ENCODE data around the gene MACROD2. TPM values are rescaled to one million over a fixed set of nuclear protein-coding genes. Genes with fewer than 3 reads are reported as not detected.

The MACROD2 gene
- polyA plus RNA-seq, 2 of the 4 experiments (the other 2 are of a cell fraction) = 0.96 to 1.3 TPM

DNA sequence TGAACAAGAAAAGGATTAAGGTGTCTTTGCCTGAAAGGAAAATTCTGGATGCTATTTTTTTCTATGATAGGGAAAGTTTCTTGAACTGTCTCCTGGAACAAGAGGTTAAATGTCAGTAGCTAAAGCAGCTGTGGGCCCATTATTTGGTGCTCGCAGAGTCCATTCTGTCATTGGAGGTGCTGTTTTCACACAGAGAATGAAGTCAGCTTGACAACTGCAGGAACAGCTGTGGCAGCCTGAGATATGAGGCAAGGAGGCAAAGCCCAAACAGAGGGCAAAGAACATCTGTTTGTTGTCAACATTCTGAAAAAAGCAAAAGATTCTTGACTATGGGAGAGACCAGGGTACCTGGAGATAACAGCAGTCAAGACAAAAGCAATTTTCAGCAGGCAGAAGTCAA lies 2029.8 kb downstream of the MACROD2 start:
- ATAC-seq = no peak
- DNase-seq (ENCODE audit: low read depth in 1 of 2, low spot score in 1 of 2) = no peak
- no peak overlapping the region for H3K4me2 ChIP-seq
- POLR2A ChIA-PET = no interaction called here
- TF ChIP-seq, protein P1, sequence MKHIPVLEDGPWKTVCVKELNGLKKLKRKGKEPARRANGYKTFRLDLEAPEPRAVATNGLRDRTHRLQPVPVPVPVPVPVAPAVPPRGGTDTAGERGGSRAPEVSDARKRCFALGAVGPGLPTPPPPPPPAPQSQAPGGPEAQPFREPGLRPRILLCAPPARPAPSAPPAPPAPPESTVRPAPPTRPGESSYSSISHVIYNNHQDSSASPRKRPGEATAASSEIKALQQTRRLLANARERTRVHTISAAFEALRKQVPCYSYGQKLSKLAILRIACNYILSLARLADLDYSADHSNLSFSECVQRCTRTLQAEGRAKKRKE (CRISPR knock-in tag; IDR thresholded peaks at IDR 0.05; ENCODE audit: low read depth) = no peak
- no peak for TF ChIP-seq NPAS2 (CRISPR knock-in tag; IDR thresholded peaks at IDR 0.05; ENCODE audit: borderline replicate concordance)
- TF ChIP-seq KDM5A (IDR thresholded peaks at IDR 0.05) = no peak
- TF ChIP-seq POLR2AphosphoS2 (conservative IDR thresholded peaks at IDR 0.05; ENCODE audit: low read length) = no peak
- no peak for TF ChIP-seq CHD4 (IDR thresholded peaks at IDR 0.05; ENCODE audit: borderline replicate concordance)
- H3K4me1 ChIP-seq = 0 out of 3 replicates have a peak, but pooled peaks cover 4% of the 10 kb centered on the region
- no peak overlapping the region for H3K27ac ChIP-seq
- H3K4me3 ChIP-seq = no peak overlapping the region
- FAIRE-seq = no peak
- H3K9me3 ChIP-seq = peaks cover 3% of the 10 kb centered on the region; the same call in 1 of the 3 replicates
- 44% methylated on average over 1 of the region's 1 CpG for WGBS (ENCODE audit: missing lambda C conversion rate)
- CTCF ChIA-PET = interaction anchor here (0.6 kb wide), 1 partner anchor 700 kb away, joined by 3 read pairs; no protein-coding TSS in a partner anchor

DNA sequence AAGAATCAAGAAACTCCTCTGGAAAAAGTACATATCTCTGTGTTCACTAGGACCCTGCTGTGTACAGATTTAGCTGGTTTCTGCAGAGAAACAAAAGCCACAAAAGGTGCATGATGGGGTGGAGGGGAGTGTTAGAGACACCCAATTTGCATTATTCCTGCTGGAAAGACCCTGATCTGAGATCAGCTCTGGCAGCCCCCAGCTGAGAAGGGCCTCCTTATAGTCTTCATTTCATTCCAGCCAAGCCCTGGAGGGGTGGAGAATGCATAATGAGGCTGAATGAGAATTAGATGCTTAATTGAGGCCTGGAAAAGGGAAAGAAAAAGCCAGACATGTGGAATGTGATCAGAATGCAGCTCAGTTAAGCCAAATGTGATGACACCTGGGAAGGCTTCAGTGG lies 2032.4 kb downstream of the MACROD2 start:
- ATAC-seq (no peak), DNase-seq (ENCODE audit: low read depth in 1 of 2, low spot score in 1 of 2) (no peak), FAIRE-seq (no peak)
- TF ChIP-seq, protein P2, sequence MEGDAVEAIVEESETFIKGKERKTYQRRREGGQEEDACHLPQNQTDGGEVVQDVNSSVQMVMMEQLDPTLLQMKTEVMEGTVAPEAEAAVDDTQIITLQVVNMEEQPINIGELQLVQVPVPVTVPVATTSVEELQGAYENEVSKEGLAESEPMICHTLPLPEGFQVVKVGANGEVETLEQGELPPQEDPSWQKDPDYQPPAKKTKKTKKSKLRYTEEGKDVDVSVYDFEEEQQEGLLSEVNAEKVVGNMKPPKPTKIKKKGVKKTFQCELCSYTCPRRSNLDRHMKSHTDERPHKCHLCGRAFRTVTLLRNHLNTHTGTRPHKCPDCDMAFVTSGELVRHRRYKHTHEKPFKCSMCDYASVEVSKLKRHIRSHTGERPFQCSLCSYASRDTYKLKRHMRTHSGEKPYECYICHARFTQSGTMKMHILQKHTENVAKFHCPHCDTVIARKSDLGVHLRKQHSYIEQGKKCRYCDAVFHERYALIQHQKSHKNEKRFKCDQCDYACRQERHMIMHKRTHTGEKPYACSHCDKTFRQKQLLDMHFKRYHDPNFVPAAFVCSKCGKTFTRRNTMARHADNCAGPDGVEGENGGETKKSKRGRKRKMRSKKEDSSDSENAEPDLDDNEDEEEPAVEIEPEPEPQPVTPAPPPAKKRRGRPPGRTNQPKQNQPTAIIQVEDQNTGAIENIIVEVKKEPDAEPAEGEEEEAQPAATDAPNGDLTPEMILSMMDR (IDR thresholded peaks at IDR 0.05) = no peak
- TF ChIP-seq FOSB (CRISPR knock-in tag; IDR thresholded peaks at IDR 0.05) (no peak), ESRRA (IDR thresholded peaks at IDR 0.05; ENCODE audit: borderline replicate concordance, low read length) (no peak), FOSL2 (IDR thresholded peaks at IDR 0.05) (no peak), FOSL2 (CRISPR knock-in tag; IDR thresholded peaks at IDR 0.05) (no peak), EHMT2 (IDR thresholded peaks at IDR 0.05; ENCODE audit: low read depth) (no peak), RARB (CRISPR knock-in tag; IDR thresholded peaks at IDR 0.05) (no peak), ZC3H11A (IDR thresholded peaks at IDR 0.05) (no peak), NPAS2 (CRISPR knock-in tag; IDR thresholded peaks at IDR 0.05; ENCODE audit: borderline replicate concordance) (no peak), HOXB13 (CRISPR knock-in tag; IDR thresholded peaks at IDR 0.05; ENCODE audit: low read depth) (no peak)
- TF ChIP-seq, protein P3, sequence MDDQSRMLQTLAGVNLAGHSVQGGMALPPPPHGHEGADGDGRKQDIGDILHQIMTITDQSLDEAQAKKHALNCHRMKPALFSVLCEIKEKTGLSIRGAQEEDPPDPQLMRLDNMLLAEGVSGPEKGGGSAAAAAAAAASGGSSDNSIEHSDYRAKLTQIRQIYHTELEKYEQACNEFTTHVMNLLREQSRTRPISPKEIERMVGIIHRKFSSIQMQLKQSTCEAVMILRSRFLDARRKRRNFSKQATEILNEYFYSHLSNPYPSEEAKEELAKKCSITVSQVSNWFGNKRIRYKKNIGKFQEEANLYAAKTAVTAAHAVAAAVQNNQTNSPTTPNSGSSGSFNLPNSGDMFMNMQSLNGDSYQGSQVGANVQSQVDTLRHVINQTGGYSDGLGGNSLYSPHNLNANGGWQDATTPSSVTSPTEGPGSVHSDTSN (IDR thresholded peaks at IDR 0.05) = no peak
- TF ChIP-seq, protein P1 (CRISPR knock-in tag; IDR thresholded peaks at IDR 0.05; ENCODE audit: low read depth) = no peak
- Histone ChIP-seq H3K9me3 (no peaks in the 10 kb centered on the region; the same call in 2 of the 3 replicates), H3K27ac (no peak overlapping the region), H3K4me1 (no peaks in the 10 kb centered on the region), H3K4me2 (no peak overlapping the region), H3K4me3 (no peak overlapping the region)
- POLR2A ChIA-PET = no interaction called here
- CTCF ChIA-PET = no interaction called here

DNA sequence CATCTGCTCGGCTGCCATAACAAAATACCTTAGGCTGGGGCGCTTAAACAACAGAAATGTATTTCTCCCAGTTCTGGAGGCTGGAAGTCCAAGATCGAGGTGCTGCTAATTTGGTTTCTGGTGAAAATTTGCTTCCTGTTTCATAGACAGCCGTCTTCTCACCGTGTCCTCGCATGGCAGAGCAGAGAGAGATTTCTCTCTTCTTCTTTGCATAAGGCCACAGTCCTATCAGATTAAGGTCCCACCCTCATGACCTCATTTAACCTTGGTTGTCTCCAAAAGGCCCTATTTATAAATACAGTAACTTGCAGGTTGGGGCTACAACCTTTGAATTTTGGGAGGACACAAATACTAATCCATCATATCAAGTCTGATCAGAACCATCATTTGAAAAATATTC lies 2033.6 kb downstream of the MACROD2 start:
- Histone ChIP-seq H3K4me3 (no peak overlapping the region), H3K9me3 (no peaks in the 10 kb centered on the region; the same call in 2 of the 3 replicates), H3K4me1 (no peaks in the 10 kb centered on the region), H3K4me2 (no peak overlapping the region), H3K27ac (no peak overlapping the region)
- ATAC-seq (no peak), DNase-seq (ENCODE audit: low read depth in 1 of 2, low spot score in 1 of 2) (no peak), FAIRE-seq (no peak)
- WGBS (ENCODE audit: missing lambda C conversion rate) = 7% methylated on average over 6 of the region's 6 CpGs
- CTCF ChIA-PET = no interaction called here
- TF ChIP-seq ZNF302 (CRISPR knock-in tag; IDR thresholded peaks at IDR 0.05) (no peak), ZFP36 (IDR thresholded peaks at IDR 0.05; ENCODE audit: borderline replicate concordance, partially characterized antibody) (no peak), RFX5 (IDR thresholded peaks at IDR 0.05) (no peak), PHF8 (IDR thresholded peaks at IDR 0.05; ENCODE audit: borderline replicate concordance, low read depth) (no peak), HOXA7 (CRISPR knock-in tag; IDR thresholded peaks at IDR 0.05) (no peak), TFCP2L1 (CRISPR knock-in tag; IDR thresholded peaks at IDR 0.05) (no peak), EHF (CRISPR knock-in tag; IDR thresholded peaks at IDR 0.05) (no peak)
- TF ChIP-seq, protein P2 (IDR thresholded peaks at IDR 0.05) = no peak
- POLR2A ChIA-PET = no interaction called here

Data from A549 (cell line).